HepG2 (cell line): ENCODE data around the gene ALPL. TPM values are rescaled to one million over a fixed set of nuclear protein-coding genes. Genes with fewer than 3 reads are reported as not detected.
A peak's percentile ranks its signal among the peaks of the same experiment; 100 is the strongest.

Source experiments
- ADNP ChIP-seq: sonication (generic); formaldehyde crosslinking; IDR thresholded peaks from 2 replicates; pipeline ENCODE4 v1.4.0; 2020; ENCODE audit warnings: missing genetic modification reagents
- BCL6 ChIP-seq: IDR thresholded peaks from 2 replicates; pipeline ENCODE4 v1.6.1; 2016; ENCODE audit warnings: missing genetic modification reagents, missing compliant biosample characterization
- GABPB1 ChIP-seq: IDR thresholded peaks from 2 replicates; pipeline ENCODE4 v1.6.1; 2016; ENCODE audit warnings: mild to moderate bottlenecking, missing genetic modification reagents, moderate library complexity, missing compliant biosample characterization
- KAT2B ChIP-seq: fragments of 150-350 bp; IDR thresholded peaks from 2 replicates; pipeline ENCODE4 v1.6.1; 2014; ENCODE audit warnings: low read depth, low read length, borderline replicate concordance
- MEF2D ChIP-seq: sonication (generic); formaldehyde crosslinking; IDR thresholded peaks from 2 replicates; pipeline ENCODE4 v1.5.1; 2020; ENCODE audit warnings: mild to moderate bottlenecking, missing genetic modification reagents
- MIER3 ChIP-seq: IDR thresholded peaks from 2 replicates; pipeline ENCODE4 v1.6.1; 2016; ENCODE audit warnings: missing compliant biosample characterization, borderline replicate concordance
- NFYC ChIP-seq: IDR thresholded peaks from 2 replicates; pipeline ENCODE4 v1.6.1; 2016; ENCODE audit warnings: missing genetic modification reagents, missing compliant biosample characterization
- PAWR ChIP-seq: sonication (generic); formaldehyde crosslinking; IDR thresholded peaks from 2 replicates; pipeline ENCODE4 v1.4.0; 2020; ENCODE audit warnings: missing genetic modification reagents, mild to moderate bottlenecking, borderline replicate concordance
- REL ChIP-seq: sonication (generic); formaldehyde crosslinking; conservative IDR thresholded peaks from 2 replicates; pipeline ENCODE4 v1.8.0; 2022; ENCODE audit warnings: mild to moderate bottlenecking, missing genetic modification reagents, moderate library complexity
- RELA ChIP-seq: sonication (generic); formaldehyde crosslinking; IDR thresholded peaks from 2 replicates; pipeline ENCODE4 v1.4.0; 2020; ENCODE audit warnings: missing genetic modification reagents
- STAT5B ChIP-seq: sonication (generic); formaldehyde crosslinking; IDR thresholded peaks from 2 replicates; pipeline ENCODE4 v1.4.0; 2020; ENCODE audit warnings: missing genetic modification reagents
- ZBTB42 ChIP-seq: sonication (generic); formaldehyde crosslinking; IDR thresholded peaks from 2 replicates; pipeline ENCODE4 v1.5.0; 2020; ENCODE audit warnings: mild to moderate bottlenecking, missing genetic modification reagents
- ZFYVE20 ChIP-seq: sonication (generic); formaldehyde crosslinking; IDR thresholded peaks from 2 replicates; pipeline ENCODE4 v1.8.0; 2023; ENCODE audit warnings: low read depth, mild to moderate bottlenecking, moderate library complexity, missing genetic modification reagents, borderline replicate concordance
- ZNF296 ChIP-seq: sonication (generic); formaldehyde crosslinking; conservative IDR thresholded peaks from 2 replicates; pipeline ENCODE4 v1.5.0; 2020; ENCODE audit warnings: mild to moderate bottlenecking, missing genetic modification reagents
- ZNF510 ChIP-seq: sonication (generic); formaldehyde crosslinking; IDR thresholded peaks from 2 replicates; pipeline ENCODE4 v1.4.0; 2020; ENCODE audit warnings: low read depth, mild to moderate bottlenecking, missing genetic modification reagents
- ZNF709 ChIP-seq: sonication (generic); formaldehyde crosslinking; IDR thresholded peaks from 2 replicates; pipeline ENCODE4 v1.5.0; 2020; ENCODE audit warnings: mild to moderate bottlenecking, missing genetic modification reagents
- ZNF749 ChIP-seq: sonication (generic); formaldehyde crosslinking; IDR thresholded peaks from 2 replicates; pipeline ENCODE4 v1.8.0; 2022; ENCODE audit warnings: mild to moderate bottlenecking, missing genetic modification reagents, moderate library complexity, borderline replicate concordance
- polyA plus RNA-seq, 8 experiments: library from polyadenylated mRNA; depleted of rRNA in 3 of 8; stranded (reverse) in 7 of 8; unstranded in 1 of 8; fragments of >200 nt; fragmentation: Illumina TruSeq in 4 of 8; extraction: Trizol in 4 of 8; gene quantifications; 2 replicates each; pipeline versions ENCODE4 v1.2.1 to v1.2.3, GENCODE V29; 2011 to 2016; ENCODE audit warnings: low read depth in 4 of 8, missing spikeins in 1 of 8, mixed read lengths in 1 of 8; ENCODE audit not compliant: insufficient read depth in 1 of 8
- total RNA-seq, 5 experiments: library from RNA; depleted of rRNA; stranded (reverse); fragments of >200 nt; fragmentation: Illumina TruSeq; extraction: Trizol; gene quantifications; 2 replicates each; pipeline ENCODE4 v1.2.3, GENCODE V29; 2016; ENCODE audit warnings: low read depth in 1 of 5
- TF ChIP-seq, protein P1 (sequence below): sonication (generic); formaldehyde crosslinking; IDR thresholded peaks from 2 replicates; pipeline ENCODE4 v1.4.0; 2020; ENCODE audit warnings: missing genetic modification reagents
- TF ChIP-seq, protein P2 (sequence below): sonication (generic); formaldehyde crosslinking; IDR thresholded peaks from 2 replicates; pipeline ENCODE4 v1.5.1; 2020; ENCODE audit warnings: missing genetic modification reagents, mild to moderate bottlenecking, borderline replicate concordance
- TF ChIP-seq, protein P3 (sequence below): sonication (generic); formaldehyde crosslinking; IDR thresholded peaks from 2 replicates; pipeline ENCODE4 v1.5.0; 2020; ENCODE audit warnings: mild to moderate bottlenecking, low read depth, missing genetic modification reagents, borderline replicate concordance
- TF ChIP-seq, protein P4 (sequence below): sonication (generic); formaldehyde crosslinking; IDR thresholded peaks from 2 replicates; pipeline ENCODE4 v1.9.0; 2021; ENCODE audit warnings: missing genetic modification reagents, borderline replicate concordance
- TF ChIP-seq, protein P5 (sequence below): IDR thresholded peaks from 2 replicates; pipeline ENCODE4 v1.6.1; 2018; ENCODE audit warnings: missing genetic modification reagents, mild to moderate bottlenecking, missing compliant biosample characterization

ALPL gene
- total and polyA plus RNA-seq, 2 of the 13 experiments (the other 11 are each of a cell fraction or from before 2014, with no cell fraction given): 0.12 TPM; not detected in 1

DNA sequence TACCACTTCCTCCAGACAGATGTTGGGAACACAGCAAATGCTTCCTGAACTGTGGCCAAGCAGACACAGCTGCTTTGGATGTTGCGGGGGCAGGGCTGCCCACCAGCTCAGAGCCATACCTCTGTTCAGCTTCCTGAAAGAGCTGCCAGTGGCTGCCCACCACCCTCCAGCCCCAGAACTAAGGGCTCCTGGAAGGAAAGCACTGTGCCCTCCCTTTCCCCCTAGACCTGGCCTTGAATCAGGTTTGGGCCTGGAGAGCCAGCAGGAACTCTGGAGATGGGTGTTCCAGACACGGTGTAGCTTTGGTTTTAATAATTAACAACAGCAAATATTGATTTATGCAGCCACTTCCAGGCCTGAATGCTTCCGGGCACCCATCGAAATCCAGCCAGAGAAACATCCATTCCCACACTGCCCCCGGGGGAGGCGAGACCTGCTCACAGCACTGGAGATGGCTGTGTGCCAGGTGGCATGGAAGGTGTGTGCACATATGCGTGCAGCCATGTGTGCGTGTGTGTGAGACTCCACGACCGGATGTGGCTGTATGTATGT lies 114.3 kb downstream of the ALPL start (continued):
- TF ChIP-seq MEF2D (CRISPR knock-in tag) (peak; percentile 67; the same call in 1 of the 2 replicates), REL (CRISPR knock-in tag) (no peak), BCL6 (CRISPR knock-in tag) (peak; percentile 83), STAT5B (no peak), RELA (no peak), NFYC (CRISPR knock-in tag) (no peak), KAT2B (peak; percentile 34; the same call in 1 of the 2 replicates), ZNF749 (no peak), ADNP (CRISPR knock-in tag) (no peak), ZNF709 (CRISPR knock-in tag) (peak; percentile 78; the same call in 1 of the 2 replicates), MIER3 (CRISPR knock-in tag) (peak; percentile 57; the same call in 1 of the 2 replicates), GABPB1 (CRISPR knock-in tag) (peak; percentile 70), ZNF510 (CRISPR knock-in tag) (no peak), ZFYVE20 (CRISPR knock-in tag) (no peak), ZBTB42 (CRISPR knock-in tag) (peak; percentile 85), ZNF296 (CRISPR knock-in tag) (no peak), PAWR (no peak)
- TF ChIP-seq, protein P1, sequence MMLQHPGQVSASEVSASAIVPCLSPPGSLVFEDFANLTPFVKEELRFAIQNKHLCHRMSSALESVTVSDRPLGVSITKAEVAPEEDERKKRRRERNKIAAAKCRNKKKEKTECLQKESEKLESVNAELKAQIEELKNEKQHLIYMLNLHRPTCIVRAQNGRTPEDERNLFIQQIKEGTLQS (CRISPR knock-in tag): 0 out of 2 replicates have a peak, but pooled peaks have one; percentile 8
- TF ChIP-seq, protein P2, sequence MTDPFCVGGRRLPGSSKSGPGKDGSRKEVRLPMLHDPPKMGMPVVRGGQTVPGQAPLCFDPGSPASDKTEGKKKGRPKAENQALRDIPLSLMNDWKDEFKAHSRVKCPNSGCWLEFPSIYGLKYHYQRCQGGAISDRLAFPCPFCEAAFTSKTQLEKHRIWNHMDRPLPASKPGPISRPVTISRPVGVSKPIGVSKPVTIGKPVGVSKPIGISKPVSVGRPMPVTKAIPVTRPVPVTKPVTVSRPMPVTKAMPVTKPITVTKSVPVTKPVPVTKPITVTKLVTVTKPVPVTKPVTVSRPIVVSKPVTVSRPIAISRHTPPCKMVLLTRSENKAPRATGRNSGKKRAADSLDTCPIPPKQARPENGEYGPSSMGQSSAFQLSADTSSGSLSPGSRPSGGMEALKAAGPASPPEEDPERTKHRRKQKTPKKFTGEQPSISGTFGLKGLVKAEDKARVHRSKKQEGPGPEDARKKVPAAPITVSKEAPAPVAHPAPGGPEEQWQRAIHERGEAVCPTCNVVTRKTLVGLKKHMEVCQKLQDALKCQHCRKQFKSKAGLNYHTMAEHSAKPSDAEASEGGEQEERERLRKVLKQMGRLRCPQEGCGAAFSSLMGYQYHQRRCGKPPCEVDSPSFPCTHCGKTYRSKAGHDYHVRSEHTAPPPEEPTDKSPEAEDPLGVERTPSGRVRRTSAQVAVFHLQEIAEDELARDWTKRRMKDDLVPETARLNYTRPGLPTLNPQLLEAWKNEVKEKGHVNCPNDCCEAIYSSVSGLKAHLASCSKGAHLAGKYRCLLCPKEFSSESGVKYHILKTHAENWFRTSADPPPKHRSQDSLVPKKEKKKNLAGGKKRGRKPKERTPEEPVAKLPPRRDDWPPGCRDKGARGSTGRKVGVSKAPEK: no peak
- TF ChIP-seq, protein P3, sequence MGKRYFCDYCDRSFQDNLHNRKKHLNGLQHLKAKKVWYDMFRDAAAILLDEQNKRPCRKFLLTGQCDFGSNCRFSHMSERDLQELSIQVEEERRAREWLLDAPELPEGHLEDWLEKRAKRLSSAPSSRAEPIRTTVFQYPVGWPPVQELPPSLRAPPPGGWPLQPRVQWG: no peak
- TF ChIP-seq, protein P4, sequence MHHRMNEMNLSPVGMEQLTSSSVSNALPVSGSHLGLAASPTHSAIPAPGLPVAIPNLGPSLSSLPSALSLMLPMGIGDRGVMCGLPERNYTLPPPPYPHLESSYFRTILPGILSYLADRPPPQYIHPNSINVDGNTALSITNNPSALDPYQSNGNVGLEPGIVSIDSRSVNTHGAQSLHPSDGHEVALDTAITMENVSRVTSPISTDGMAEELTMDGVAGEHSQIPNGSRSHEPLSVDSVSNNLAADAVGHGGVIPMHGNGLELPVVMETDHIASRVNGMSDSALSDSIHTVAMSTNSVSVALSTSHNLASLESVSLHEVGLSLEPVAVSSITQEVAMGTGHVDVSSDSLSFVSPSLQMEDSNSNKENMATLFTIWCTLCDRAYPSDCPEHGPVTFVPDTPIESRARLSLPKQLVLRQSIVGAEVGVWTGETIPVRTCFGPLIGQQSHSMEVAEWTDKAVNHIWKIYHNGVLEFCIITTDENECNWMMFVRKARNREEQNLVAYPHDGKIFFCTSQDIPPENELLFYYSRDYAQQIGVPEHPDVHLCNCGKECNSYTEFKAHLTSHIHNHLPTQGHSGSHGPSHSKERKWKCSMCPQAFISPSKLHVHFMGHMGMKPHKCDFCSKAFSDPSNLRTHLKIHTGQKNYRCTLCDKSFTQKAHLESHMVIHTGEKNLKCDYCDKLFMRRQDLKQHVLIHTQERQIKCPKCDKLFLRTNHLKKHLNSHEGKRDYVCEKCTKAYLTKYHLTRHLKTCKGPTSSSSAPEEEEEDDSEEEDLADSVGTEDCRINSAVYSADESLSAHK: no peak
- TF ChIP-seq, protein P5, sequence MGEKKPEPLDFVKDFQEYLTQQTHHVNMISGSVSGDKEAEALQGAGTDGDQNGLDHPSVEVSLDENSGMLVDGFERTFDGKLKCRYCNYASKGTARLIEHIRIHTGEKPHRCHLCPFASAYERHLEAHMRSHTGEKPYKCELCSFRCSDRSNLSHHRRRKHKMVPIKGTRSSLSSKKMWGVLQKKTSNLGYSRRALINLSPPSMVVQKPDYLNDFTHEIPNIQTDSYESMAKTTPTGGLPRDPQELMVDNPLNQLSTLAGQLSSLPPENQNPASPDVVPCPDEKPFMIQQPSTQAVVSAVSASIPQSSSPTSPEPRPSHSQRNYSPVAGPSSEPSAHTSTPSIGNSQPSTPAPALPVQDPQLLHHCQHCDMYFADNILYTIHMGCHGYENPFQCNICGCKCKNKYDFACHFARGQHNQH (CRISPR knock-in tag): peak; percentile 75
